C4-2B (cell line): ENCODE measurements around the gene TENM4.
A peak's percentile ranks its signal among the peaks of the same experiment; 100 is the strongest.

Source experiments
- H3K27ac ChIP-seq: fragments of 450-650 bp; 2 replicates; pipeline ENCODE4 v1.5.1; 2017
- CTCF ChIP-seq: fragments of 450-650 bp; conservative IDR thresholded peaks from 2 replicates; pipeline ENCODE4 v1.5.1; 2017; ENCODE audit warnings: mild to moderate bottlenecking
- ZFX ChIP-seq: fragments of 450-650 bp; IDR thresholded peaks from 2 replicates; pipeline ENCODE4 v1.6.1; 2017

TENM4 gene

DNA sequence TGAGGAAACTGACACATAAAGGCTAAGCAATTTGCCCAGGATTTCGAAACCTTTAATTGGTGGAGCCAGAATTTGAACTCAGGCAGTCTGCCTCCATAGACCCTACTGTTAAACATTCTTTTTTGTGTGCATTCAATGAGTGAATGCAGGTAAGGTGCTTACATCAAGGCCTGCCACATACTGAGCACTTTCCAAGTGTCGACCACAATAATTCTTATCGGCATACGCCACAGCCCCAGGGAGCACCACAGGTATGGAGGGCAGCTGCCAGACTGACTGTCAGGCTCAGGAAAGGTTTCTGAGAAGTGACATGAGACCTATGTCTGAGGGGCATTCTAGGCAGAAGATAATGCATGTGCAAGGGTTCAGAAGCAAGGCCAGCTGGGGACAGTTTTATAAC lies 531.4 kb downstream of the TENM4 start:
- no peak for TF ChIP-seq CTCF
- no peak for TF ChIP-seq ZFX

DNA sequence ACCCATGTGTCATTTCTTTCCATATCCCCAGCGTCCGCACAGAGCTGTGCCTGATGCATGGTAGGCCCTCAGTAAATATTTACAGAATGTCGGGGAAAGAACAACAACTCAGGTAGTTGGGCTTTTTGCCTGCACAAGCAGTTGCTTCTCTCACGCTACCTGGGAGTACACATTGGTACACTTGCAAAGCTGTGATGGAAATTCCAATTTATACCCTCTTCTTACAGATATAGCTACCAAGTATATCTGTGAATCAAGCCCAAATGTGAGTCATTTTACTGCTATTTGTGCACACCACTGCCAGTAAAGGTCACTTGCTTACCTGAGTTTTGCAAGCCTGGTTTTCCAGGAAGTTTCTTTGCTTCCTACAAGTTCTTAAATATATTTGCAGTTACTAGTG lies 533.2 kb downstream of the TENM4 start:
- no peak for TF ChIP-seq CTCF
- TF ChIP-seq ZFX, result no peak
- H3K27ac ChIP-seq, result peak overlapping the region; percentile 32; the same call in 1 of the 2 replicates

More for the DNA sequence above, 531.4 kb downstream of the TENM4 start:
- no peak overlapping the region for H3K27ac ChIP-seq

DNA sequence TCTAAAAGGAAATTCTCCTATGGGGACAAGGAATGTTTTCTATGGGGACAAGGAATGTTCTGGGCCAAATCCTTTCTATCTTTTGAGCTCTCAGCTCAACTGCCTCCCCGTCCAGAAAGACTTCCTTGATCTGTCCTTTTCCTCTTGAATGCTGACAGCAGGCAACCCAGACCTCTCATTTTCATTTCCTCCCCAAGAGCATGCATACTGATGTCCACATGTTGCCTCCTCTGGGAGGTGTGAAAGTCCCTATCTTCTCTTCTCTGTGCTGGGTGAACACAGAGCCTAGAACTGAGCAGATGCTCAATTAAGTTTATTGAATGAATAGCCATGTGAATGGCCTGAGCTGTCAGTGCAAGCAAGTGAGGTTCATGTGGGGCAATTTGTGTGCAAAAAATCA lies 534.3 kb downstream of the TENM4 start:
- no peak overlapping the region for H3K27ac ChIP-seq
- TF ChIP-seq CTCF, result no peak
- TF ChIP-seq ZFX, result no peak

DNA sequence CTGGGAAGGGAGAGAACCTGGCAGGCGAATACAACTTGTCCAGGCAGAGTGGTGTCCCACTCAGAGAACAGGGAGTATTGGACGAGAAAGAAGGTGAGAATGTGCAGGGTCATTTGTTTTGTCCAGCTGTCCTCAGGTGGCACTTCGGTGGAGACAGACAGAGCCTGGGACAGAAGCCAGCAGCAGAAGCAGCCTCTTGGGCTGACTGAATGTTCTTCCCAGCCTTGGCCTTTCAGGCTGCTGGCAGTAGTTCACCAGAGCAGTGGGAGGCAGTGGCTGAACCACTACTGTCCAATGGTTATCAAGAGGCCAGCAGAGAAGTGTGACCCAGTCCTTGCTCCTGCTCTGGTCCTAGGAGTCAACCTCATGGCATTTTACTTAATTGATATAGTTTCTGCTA lies 535.1 kb downstream of the TENM4 start:
- no peak for TF ChIP-seq ZFX
- no peak for TF ChIP-seq CTCF
- H3K27ac ChIP-seq, result no peak overlapping the region

DNA sequence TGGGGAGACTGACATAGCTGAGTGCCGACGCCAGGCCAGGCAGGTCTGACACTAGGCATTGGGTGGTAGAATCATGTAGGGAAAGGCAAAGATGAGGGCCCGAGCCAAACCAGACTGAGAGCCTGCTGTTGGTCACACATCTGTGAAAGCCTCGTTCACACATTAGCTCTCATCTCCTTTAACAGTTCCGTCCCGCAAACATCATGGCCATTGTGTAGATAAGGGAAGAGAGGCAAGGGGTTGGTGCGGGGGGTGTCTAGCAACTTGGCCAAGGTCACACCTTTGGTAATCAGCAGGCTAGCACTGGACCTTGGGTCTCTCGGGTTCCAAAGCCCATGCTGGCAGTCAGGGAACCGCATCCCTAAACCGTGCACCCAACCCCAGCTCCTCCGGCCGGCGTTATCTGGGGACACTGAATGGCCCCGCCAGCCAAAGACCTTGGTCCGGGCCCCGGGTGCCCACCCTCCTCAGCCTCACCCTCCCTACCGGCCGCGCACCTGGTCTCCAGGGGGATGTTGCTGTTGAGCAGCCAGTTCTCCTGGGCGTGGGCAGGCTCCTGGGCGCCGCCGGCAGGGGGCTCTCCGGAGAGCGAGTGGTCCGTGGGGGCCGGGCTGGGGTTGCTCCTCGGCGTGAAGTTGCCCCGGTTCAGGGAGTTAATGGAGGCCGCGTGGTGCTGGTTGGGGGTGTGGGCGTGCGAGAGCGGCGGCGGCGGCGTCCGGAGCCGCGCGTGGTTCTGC lies 537.9 kb downstream of the TENM4 start:
- no peak overlapping the region for H3K27ac ChIP-seq
- TF ChIP-seq ZFX (no peak), CTCF (no peak)

DNA sequence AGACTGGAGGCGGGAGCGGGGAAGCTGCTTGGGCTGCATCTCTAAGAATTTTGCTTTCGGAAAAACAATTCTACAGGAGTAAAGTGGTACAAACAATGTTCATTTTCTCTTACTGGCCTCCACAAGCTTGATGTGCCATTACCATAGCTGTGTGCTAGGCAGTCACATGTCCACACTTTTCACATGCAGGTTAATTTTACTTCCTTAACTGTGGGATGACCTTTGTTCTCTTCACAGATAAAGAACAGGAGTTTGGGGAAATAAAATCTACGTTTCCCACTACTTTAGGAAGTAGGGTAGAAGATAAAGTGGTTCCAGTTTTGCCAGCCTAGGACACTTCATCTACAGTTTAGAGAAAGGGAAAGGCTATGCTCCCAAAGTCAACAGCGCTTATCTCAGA lies 539.0 kb downstream of the TENM4 start:
- no peak overlapping the region for H3K27ac ChIP-seq
- TF ChIP-seq CTCF (no peak), ZFX (no peak)

DNA sequence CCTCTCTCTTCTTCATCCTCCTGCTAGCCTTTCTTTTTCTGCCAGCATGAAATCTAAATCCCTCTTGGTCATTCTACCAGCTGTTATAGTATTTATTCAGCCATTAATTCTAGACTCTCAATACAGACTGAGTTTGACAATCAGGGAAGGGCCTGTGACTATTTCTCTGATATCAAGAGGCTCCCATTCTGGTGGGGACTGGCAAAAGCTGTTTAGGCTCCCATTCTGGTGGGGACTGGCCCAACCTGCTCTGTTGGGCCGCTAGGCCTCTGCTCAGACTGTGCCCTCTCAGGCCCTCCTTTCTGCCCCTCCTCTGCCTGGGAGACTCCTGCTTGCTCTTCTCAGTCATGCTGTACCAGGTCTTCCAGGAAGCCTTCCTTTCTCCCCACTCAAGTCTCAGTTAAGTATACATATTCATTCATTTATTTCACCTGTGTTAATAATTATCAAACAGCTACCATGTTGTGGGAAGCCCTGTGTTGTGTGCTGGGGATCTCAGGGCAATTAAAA lies 542.5 kb downstream of the TENM4 start:
- no peak overlapping the region for H3K27ac ChIP-seq

More for the DNA sequence above, 542.5 kb downstream of the TENM4 start:
- TF ChIP-seq ZFX (no peak), CTCF (no peak)
